ENCODE results near the gene DENND5A.

GRCh38 chr11:9180784-9181183 is 84.4 kb downstream of the DENND5A start:
- TF ChIP-seq, protein P1, sequence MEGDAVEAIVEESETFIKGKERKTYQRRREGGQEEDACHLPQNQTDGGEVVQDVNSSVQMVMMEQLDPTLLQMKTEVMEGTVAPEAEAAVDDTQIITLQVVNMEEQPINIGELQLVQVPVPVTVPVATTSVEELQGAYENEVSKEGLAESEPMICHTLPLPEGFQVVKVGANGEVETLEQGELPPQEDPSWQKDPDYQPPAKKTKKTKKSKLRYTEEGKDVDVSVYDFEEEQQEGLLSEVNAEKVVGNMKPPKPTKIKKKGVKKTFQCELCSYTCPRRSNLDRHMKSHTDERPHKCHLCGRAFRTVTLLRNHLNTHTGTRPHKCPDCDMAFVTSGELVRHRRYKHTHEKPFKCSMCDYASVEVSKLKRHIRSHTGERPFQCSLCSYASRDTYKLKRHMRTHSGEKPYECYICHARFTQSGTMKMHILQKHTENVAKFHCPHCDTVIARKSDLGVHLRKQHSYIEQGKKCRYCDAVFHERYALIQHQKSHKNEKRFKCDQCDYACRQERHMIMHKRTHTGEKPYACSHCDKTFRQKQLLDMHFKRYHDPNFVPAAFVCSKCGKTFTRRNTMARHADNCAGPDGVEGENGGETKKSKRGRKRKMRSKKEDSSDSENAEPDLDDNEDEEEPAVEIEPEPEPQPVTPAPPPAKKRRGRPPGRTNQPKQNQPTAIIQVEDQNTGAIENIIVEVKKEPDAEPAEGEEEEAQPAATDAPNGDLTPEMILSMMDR (IDR thresholded peaks at IDR 0.05; ENCODE audit: borderline replicate concordance, extremely low read depth, low read length, poor library complexity, severe bottlenecking), result no peak
- no peak for TF ChIP-seq EZH2 (IDR thresholded peaks at IDR 0.05; ENCODE audit: borderline replicate concordance, low read depth, low read length, severe bottlenecking)
